Stimulated activated CD4-positive, alpha-beta T cell treated with anti-CD3 and anti-CD28 coated beads, TNF-alpha, amount 100 ng/mL, for 4 hours (primary cell): ENCODE results near the gene PRIM2.
"Not testable (repeated sequence)": the region's sequence is repeated elsewhere in the genome, so short reads cannot be mapped to it uniquely, and the experiment has no call there.

Experiments used
- DNase-seq, 3 experiments: peaks; one replicate each; pipeline ENCODE4 v3.0.0-alpha.2; 2020; ENCODE audit warnings: low read depth in 3 of 3

Gene PRIM2

DNA sequence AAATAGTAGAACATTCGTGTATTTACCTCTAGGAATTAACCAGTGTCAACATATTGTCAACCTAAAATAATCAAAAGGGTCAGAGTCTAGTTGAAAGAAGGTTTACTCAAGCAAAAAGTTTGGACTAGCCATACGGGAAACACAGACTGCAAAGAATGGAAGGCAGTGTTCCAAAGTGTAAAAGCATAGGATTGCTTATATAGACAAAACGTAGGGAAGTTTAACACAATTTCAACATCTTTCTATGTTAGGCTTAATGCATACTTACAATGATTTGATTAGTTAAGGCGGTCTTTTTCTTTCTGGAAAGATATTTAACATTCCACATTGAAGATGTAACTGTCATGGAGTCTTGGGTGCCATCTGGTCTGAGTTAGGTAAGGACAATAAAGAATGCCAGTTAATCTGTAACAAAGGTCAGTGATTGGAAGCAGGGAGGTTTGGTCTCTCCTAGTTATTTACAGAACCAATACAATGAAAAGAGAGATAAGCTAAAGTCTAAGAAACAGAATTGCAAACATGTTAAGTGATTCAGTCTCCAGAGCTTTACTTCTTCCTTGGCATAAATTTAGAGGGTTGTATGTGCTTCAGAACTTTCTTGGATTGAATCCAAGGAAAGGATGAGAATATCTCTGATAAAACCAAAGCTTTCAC, 183.1 kb downstream of the PRIM2 start:
- not testable (repeated sequence) for DNase-seq

DNA sequence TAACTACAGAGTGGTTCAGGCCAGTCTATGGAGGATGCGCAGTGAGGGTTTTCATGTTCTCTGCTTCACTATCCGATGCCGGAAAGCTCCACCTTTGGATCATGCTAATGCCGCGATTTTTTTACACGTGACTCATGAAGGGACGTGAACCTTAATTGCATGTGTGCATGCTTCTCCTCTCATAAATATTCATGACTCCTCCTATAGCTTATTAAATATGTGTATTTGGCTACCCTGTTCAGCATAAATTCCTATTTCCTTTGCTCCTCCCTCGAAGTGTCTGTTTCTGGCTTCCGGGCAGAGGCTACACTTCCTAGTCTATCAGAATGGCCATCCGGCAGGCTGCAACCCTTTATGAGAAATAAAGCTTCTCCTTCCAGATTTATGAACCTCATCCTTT, 185.0 kb downstream of the PRIM2 start:
- not testable (repeated sequence) for DNase-seq

DNA sequence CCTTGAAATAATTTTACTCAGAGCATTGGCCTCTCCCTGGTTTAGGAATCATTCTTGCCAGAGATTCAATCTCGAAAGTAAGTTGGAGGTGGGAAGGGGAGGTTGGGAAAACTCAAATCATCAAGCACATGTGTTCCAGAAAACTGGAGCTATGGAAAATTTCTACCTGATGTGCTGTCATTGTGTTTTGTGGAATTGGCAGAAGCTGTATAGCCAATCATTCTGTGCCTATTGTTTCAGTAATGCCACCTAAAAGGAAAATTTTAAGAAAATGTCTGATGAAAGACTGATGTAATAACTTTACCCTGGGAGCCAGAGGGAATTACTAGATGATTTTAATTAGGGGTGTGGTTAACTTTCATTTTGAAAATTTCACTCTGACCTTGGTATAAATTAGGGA, 187.8 kb downstream of the PRIM2 start:
- DNase-seq, result not testable (repeated sequence)

DNA sequence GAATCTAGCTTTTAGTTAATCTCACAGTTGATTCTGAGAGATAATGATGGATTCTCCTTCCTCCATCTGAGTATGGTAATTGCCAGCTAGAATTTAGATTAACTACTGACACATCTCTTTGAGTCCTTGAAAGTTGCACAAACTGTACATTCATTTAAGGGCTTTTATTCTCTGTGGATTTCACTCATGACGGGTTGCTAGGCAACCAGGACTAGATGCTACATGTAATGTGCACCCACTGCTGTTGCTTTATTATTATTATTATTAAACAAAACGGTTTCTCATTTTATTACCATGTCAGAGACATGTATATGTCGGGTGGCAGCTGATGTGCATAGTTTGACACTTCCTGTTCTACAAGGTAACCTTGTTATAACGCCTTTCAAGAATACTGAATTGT, 193.0 kb downstream of the PRIM2 start:
- DNase-seq, result not testable (repeated sequence)

- not testable (repeated sequence) for DNase-seq
These were observed 197.7 kb downstream of the PRIM2 start for GRCh38 chr6:57515171-57515570.

- not testable (repeated sequence) for DNase-seq
These were observed 198.4 kb downstream of the PRIM2 start for GRCh38 chr6:57515845-57516244.

- DNase-seq, result not testable (repeated sequence)
These were observed 199.3 kb downstream of the PRIM2 start for GRCh38 chr6:57516776-57517175.

DNA sequence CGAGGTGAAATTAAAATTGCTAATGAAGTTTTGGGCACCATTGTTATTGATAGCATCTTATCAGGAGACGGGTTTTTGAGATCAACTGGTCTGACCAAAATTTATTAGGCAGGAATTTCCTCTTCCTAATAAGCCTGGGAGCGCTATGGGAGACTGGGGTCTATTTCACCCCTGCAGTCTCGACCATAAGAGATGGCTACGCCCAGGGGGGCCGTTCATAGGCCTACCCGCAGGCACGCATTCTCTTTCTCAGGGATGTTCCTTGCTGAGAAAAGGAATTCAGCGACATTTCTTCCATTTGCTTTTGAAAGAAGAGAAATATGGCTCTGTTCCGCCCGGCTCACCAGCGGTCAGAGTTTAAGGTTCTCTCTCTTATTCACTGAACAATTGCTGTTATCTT, 201.8 kb downstream of the PRIM2 start:
- DNase-seq, result not testable (repeated sequence)

- DNase-seq, result not testable (repeated sequence)
These were observed 203.7 kb downstream of the PRIM2 start for GRCh38 chr6:57521085-57521484.

GRCh38 chr6:57523221-57523620, 205.8 kb downstream of the PRIM2 start:
- DNase-seq, result not testable (repeated sequence)

GRCh38 chr6:57529755-57530154, 212.3 kb downstream of the PRIM2 start:
- DNase-seq, result not testable (repeated sequence)

DNA sequence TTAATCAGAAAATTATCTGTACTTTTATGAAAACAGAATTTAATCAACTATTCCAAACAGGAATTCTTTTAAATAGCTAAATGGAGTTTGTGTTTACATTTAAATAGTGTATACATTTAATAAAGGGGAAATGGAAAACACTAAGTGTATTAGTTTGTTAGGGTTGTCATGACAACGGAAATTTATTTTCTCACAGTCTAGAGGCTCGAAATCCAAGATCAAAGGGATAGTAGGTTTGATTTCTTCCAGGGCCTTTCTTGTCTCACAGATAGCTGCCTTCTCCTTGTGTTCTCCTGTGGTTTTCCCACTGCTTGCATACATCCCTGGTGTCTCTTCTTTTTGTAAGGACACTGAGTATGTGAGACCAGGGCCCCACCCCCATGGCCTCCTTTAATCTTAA, 215.2 kb downstream of the PRIM2 start:
- not testable (repeated sequence) for DNase-seq

DNA sequence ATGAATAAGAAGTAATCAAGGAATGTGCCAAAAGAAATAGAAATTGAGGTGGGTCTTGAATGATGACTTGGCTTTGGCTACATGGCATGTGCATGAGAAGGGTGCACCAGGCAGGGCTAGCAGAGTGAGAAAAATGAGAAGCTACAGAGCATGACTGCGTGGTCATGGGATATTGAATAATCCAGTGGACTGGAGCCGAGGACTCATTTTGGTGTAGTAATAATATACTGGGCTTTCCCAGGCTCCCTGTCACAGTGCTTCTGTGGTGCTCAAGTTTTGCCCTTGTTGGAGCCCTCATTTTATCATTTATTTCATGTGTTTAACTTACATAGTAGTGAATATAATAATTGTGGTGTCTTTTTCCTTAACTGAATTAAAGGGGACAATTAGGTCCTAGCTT, 217.7 kb downstream of the PRIM2 start:
- not testable (repeated sequence) for DNase-seq

- not testable (repeated sequence) for DNase-seq
These were observed 218.6 kb downstream of the PRIM2 start for GRCh38 chr6:57535994-57536393.

GRCh38 chr6:57537916-57538315, 220.5 kb downstream of the PRIM2 start:
- DNase-seq, result not testable (repeated sequence)

- not testable (repeated sequence) for DNase-seq
These were observed 234.5 kb downstream of the PRIM2 start for GRCh38 chr6:57551961-57552360.

DNA sequence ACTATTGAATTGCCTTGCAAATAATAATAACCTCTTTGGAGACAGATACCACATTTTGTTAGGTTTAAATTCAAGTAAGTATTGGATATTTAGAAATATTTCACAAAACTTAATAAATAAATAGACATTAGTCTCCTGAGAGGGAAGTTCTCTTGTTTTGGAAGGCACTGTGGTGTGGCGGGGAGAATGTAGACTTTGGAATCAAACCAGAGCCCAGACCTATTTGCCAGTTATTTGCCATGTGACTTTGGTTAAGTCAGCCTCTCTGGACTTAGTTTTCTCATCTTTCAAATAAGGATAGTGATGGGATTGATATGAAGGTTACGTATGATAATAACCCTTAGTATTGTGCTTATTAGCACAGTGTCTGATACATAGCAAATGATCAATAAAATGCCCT, 240.4 kb downstream of the PRIM2 start:
- DNase-seq, result not testable (repeated sequence)

DNA sequence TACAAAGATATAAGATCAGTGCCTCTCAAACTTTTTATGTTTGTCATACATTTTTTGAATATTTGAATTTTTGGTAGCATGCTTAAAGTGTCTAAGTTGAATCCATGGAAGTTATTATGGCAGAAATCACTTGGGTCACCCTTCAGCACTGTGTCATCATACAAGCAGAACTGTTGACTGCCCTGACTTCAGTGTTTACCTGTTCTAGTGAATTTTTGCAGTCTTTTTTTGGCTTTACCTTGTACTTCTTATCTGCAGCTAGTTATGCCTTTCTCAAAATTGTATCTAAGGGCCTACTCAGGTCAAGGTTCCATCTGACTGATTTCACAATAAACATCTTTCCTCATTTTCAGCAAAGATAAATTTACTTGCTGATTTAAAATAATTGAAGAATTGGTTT, 241.7 kb downstream of the PRIM2 start:
- DNase-seq, result not testable (repeated sequence)

- not testable (repeated sequence) for DNase-seq
These were observed 244.8 kb downstream of the PRIM2 start for GRCh38 chr6:57562233-57562632.

- not testable (repeated sequence) for DNase-seq
These were observed 254.7 kb downstream of the PRIM2 start for GRCh38 chr6:57572119-57572518.

GRCh38 chr6:57572844-57573243, 255.4 kb downstream of the PRIM2 start:
- DNase-seq, result not testable (repeated sequence)

DNA sequence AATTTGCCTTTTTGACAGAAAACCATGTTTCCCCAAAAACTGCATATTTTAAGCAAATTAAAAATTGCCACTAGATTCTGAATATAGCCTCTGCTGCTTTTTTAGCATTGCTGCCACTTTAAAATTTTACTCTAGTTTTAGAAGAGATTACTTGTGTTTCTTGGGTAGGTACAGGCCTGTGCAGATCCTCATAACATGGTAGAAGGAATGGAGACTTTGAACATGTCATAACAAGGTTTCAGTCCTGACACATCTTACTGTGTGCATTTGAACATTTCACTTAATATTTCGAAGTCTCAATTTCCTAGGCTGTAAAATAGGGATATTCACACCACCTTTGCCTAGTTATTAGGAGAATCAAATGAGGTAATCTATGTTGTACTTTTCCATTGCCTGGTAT, 259.6 kb downstream of the PRIM2 start:
- not testable (repeated sequence) for DNase-seq

- DNase-seq, result not testable (repeated sequence)
These were observed 262.1 kb downstream of the PRIM2 start for GRCh38 chr6:57579489-57579888.

GRCh38 chr6:57581586-57581985, 264.2 kb downstream of the PRIM2 start:
- not testable (repeated sequence) for DNase-seq
